Activated CD8-positive, alpha-beta memory T cell treated with anti-CD3 and anti-CD28 coated beads for 48 hours (primary cell): ENCODE data around the gene RPL10.
A peak's percentile ranks its signal among the peaks of the same experiment; 100 is the strongest.

Experiments
- DNase-seq, 3 experiments: peaks; one replicate each; pipeline ENCODE4 v3.0.0-alpha.2; 2020; ENCODE audit warnings: low read depth in 2 of 3, low spot score in 2 of 3

RPL10 gene

GRCh38 chrX:154397888-154398667 lies at the start of gene RPL10:
Gene RPL10, plus strand, starts transcription at chrX:154398377. Its CDS starts 143 bp downstream, at chrX:154398520.
- peak in 2 of 3 experiments; percentile 61 to 76 for DNase-seq

- no peak for DNase-seq
Observed at GRCh38 chrX:154348646-154349358, 49.4 kb upstream of the RPL10 start.

- DNase-seq, result no peak
Observed at GRCh38 chrX:154349359-154349935, 48.7 kb upstream of the RPL10 start.

- DNase-seq, result no peak
Observed at GRCh38 chrX:154349979-154350378, 48.2 kb upstream of the RPL10 start.

GRCh38 chrX:154350429-154351182 lies 47.6 kb upstream of the RPL10 start:
- no peak for DNase-seq

GRCh38 chrX:154351183-154352011 lies 46.8 kb upstream of the RPL10 start:
- no peak for DNase-seq

- DNase-seq, result no peak
Observed at GRCh38 chrX:154352012-154352401, 46.2 kb upstream of the RPL10 start.

- no peak for DNase-seq
Observed at GRCh38 chrX:154352466-154352865, 45.7 kb upstream of the RPL10 start.

GRCh38 chrX:154353172-154353843 lies 44.9 kb upstream of the RPL10 start:
- DNase-seq, result no peak

GRCh38 chrX:154354013-154354412 lies 44.2 kb upstream of the RPL10 start:
- DNase-seq, result no peak

GRCh38 chrX:154354516-154354915 lies 43.7 kb upstream of the RPL10 start:
- no peak for DNase-seq

- no peak for DNase-seq
Observed at GRCh38 chrX:154355094-154355775, 42.9 kb upstream of the RPL10 start.

- no peak for DNase-seq
Observed at GRCh38 chrX:154355776-154356140, 42.4 kb upstream of the RPL10 start.

GRCh38 chrX:154356596-154356995 lies 41.6 kb upstream of the RPL10 start:
- no peak for DNase-seq

- DNase-seq, result no peak
Observed at GRCh38 chrX:154357205-154357604, 41.0 kb upstream of the RPL10 start.

GRCh38 chrX:154358011-154358410 lies 40.2 kb upstream of the RPL10 start:
- DNase-seq, result no peak

GRCh38 chrX:154358829-154359228 lies 39.3 kb upstream of the RPL10 start:
- DNase-seq, result no peak

GRCh38 chrX:154359362-154360154 lies 38.6 kb upstream of the RPL10 start:
- DNase-seq, result no peak
